Upper lobe of right lung (tissue), 1 donor: ENCODE measurements around the gene ABHD6. TPM values are rescaled to one million over a fixed set of nuclear protein-coding genes. Genes with fewer than 3 reads are reported as not detected.
"Not testable (repeated sequence)": the region's sequence is repeated elsewhere in the genome, so short reads cannot be mapped to it uniquely, and the experiment has no call there.

Experiments used
- ATAC-seq: fragments of 200-7000 bp; cut with Tn5 transposase; one replicate; pipeline ENCODE4 v1.9.1; 2020; ENCODE audit warnings: mild to moderate bottlenecking, moderate library complexity
- DNase-seq: peaks from one replicate; pipeline ENCODE4 v3.0.0-alpha.2; 2020
- H3K27ac ChIP-seq: fragments of 200-600 bp; one replicate; pipeline ENCODE4 v1.8.0; 2022
- H3K27me3 ChIP-seq: fragments of 200-600 bp; one replicate; pipeline ENCODE4 v1.8.0; 2022; ENCODE audit warnings: mild to moderate bottlenecking
- H3K36me3 ChIP-seq: fragments of 200-600 bp; one replicate; pipeline ENCODE4 v1.8.0; 2022
- H3K4me1 ChIP-seq: fragments of 200-600 bp; one replicate; pipeline ENCODE4 v1.8.0; 2022
- H3K4me3 ChIP-seq: fragments of 200-600 bp; one replicate; pipeline ENCODE4 v1.8.0; 2022; ENCODE audit warnings: mild to moderate bottlenecking
- H3K9me3 ChIP-seq: fragments of 200-600 bp; one replicate; pipeline ENCODE4 v1.8.0; 2022
- intact Hi-C: fragments of 100-400 bp; cut with DNase I; formaldehyde crosslinking; loops from one replicate; pipeline ENCODE4 v1.11.0; 2022
- total RNA-seq: library from RNA; stranded (reverse); fragmentation: NEBNext Ultra II Directional; extraction: Animal tissue kit (Norgen Biotek cat#: 25700); gene quantifications from one replicate; pipeline ENCODE4 v1.2.1, GENCODE V29; 2021
- TF ChIP-seq, protein P1 (sequence below): fragments of 200-600 bp; IDR thresholded peaks from one replicate; pipeline ENCODE4 v1.8.0; 2022; ENCODE audit warnings: antibody characterized with exemption
- donor health status: DM: no; HTN: yes; CAD: no; lungs with severe emphysema.

Gene ABHD6
- total RNA-seq, 1 donor from 2014 or later, result 19.1 TPM

DNA sequence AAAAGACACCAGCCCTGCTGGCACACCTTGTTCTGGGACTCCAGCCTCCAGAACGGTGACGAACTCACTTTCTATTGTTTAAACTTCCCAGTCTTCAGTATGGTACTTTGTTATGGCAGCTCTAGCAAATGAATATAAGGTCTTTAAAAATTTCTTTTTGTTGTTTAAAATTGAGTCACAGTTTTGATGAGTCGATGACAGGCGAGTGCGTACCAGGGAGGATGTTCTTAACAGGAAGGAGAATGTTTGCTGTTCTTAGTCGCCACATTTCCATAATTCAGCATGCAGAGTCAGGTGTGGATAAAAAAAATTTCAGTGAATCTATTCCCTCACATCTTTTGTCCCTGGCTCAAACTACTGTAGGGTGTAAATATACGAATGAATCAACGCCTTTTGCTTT is 39.2 kb upstream of the ABHD6 start:
- Histone ChIP-seq H3K9me3 (no peaks in the 10 kb centered on the region), H3K4me3 (no peak overlapping the region), H3K36me3 (no peaks in the 10 kb centered on the region), H3K4me1 (peaks cover 20% of the 10 kb centered on the region), H3K27me3 (no peaks in the 10 kb centered on the region), H3K27ac (peak overlapping the region; percentile 65)
- ATAC-seq (no peak), DNase-seq (no peak)
- TF ChIP-seq, protein P1, sequence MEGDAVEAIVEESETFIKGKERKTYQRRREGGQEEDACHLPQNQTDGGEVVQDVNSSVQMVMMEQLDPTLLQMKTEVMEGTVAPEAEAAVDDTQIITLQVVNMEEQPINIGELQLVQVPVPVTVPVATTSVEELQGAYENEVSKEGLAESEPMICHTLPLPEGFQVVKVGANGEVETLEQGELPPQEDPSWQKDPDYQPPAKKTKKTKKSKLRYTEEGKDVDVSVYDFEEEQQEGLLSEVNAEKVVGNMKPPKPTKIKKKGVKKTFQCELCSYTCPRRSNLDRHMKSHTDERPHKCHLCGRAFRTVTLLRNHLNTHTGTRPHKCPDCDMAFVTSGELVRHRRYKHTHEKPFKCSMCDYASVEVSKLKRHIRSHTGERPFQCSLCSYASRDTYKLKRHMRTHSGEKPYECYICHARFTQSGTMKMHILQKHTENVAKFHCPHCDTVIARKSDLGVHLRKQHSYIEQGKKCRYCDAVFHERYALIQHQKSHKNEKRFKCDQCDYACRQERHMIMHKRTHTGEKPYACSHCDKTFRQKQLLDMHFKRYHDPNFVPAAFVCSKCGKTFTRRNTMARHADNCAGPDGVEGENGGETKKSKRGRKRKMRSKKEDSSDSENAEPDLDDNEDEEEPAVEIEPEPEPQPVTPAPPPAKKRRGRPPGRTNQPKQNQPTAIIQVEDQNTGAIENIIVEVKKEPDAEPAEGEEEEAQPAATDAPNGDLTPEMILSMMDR, result no peak
- intact Hi-C loops, result no loop called here

DNA sequence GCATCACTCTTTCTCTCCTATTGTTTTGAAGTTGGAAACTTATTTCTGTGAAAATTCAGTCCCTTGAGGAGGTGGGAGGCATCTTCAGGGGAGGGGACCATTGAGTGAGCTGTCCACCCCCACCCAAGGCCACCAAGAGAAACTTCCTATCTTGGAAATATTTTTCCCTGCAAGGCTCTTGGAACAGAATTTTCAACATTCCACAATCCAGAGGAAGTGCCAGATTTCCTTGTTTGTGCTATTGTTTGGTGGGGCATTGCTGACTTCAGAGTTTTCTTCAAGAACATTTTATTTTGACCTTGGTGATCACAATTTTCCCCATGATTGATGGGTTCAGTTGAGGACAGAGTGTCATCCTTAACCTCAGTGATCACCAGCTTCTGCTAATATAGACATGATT is 38.8 kb upstream of the ABHD6 start:
- Histone ChIP-seq H3K36me3 (no peaks in the 10 kb centered on the region), H3K9me3 (no peaks in the 10 kb centered on the region), H3K27me3 (no peaks in the 10 kb centered on the region), H3K4me1 (peaks cover 20% of the 10 kb centered on the region), H3K4me3 (no peak overlapping the region), H3K27ac (peak overlapping the region; percentile 65)
- TF ChIP-seq, protein P1, result no peak
- DNase-seq (no peak), ATAC-seq (no peak)
- intact Hi-C loops, result no loop called here

DNA sequence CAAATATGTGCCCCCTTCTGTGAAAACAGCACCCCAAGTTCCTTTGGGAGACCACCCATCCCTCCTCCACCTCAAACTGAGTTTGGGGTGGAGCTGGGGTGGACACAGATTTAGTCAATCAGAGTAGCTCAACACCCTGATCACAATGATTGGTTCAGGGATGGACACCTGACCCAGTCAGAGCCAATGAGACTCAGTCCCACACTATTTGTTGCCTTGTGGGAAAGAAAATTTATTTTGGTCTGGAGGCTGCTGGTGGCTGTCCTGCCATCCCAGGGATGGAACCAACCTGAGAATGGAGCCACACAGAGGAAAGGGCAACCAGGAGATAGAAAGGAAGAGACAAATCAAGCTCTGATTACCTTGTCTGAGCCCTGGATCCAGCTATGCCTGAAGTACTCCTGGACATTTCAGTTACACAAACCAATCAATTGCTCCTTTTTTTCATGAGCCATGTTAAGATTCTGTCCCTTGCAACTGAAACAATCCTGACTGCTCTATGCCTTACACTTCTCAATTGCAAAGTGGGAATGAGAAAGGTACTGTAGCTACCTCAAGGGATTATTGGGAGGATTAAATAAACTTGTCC is 37.4 kb upstream of the ABHD6 start:
- ATAC-seq (no peak), DNase-seq (no peak)
- Histone ChIP-seq H3K4me3 (no peak overlapping the region), H3K9me3 (no peaks in the 10 kb centered on the region), H3K4me1 (peaks cover 20% of the 10 kb centered on the region), H3K27ac (no peak overlapping the region), H3K27me3 (no peaks in the 10 kb centered on the region), H3K36me3 (no peaks in the 10 kb centered on the region)
- intact Hi-C loops, result no loop called here
- TF ChIP-seq, protein P1, result no peak

DNA sequence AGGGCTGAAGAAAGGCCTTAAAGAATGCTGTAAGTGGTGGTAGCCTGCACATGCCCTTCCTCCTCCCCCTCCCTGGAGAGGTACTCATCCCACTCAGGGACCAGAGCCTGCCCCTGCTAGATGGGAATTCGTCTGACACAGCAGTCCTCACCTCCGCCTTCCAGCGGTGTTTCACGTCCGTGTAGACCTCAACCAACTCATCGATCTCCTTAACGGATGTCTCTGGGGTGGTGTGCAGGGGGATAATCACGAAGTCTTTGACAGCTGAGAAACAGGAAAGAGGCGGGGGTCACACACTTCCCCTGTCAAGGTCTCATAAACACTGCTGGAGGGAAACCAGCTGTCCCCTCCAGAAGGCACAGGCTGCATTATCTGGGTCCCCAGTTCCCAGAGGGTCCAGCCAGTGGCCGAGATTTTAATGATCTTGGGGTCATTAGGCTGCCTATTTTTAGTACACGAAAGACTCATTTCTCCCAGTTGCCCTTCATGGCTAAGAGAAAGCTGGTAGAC is 36.7 kb upstream of the ABHD6 start:
- H3K27me3 ChIP-seq, result no peaks in the 10 kb centered on the region
- no peak overlapping the region for H3K4me3 ChIP-seq
- TF ChIP-seq, protein P1, result no peak
- no peak overlapping the region for H3K27ac ChIP-seq
- intact Hi-C loops, result no loop called here
- H3K9me3 ChIP-seq, result no peaks in the 10 kb centered on the region
- DNase-seq (no peak), ATAC-seq (peak; percentile 13)
- no peaks in the 10 kb centered on the region for H3K36me3 ChIP-seq
- H3K4me1 ChIP-seq, result peaks cover 20% of the 10 kb centered on the region

DNA sequence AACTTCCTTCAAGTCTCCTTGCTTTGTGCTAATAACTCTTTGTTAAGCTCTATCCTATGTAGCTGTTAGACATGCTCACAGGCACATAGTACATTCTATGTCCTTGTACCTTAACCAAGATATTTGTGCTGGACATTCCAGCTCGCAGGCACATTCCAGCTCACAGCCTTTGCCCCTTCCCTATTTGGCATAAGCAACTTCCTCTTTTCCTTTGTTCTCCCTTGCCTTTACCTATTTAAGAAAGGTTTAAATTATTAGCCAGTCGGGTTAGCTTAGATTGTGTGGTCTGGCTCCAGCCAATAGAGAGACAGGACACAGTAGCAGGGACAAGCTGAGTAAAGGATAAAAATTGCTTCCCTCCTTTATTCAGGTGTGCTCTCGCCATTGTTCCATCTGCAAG is 36.1 kb upstream of the ABHD6 start:
- DNase-seq, H3K27ac ChIP-seq: not testable (repeated sequence)

DNA sequence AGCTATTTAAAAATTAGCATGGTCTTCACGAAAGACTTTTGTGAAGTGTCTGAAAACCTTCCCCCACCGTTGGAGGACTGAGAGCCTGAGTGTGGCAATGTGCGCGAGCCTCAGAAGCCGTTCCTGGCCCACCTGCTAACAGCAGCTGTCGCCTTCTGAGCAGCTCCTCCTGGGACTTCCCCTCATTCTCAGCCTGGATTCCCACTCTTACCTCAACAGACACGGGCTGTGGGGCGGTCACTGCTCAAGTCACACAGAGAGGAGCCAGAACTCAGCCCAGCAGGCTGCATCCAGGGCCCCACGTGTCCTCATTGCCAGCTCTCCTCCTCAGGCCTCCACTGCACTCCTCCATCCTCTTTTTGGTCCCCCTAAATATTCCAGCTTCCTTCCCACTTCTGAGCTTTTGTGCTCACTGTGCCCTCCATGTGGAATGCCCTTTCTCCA is 34.7 kb upstream of the ABHD6 start:
- ATAC-seq (no peak), DNase-seq (no peak)
- H3K27me3 ChIP-seq, result no peaks in the 10 kb centered on the region
- intact Hi-C loops, result no loop called here
- H3K4me1 ChIP-seq, result peaks cover 13% of the 10 kb centered on the region
- no peaks in the 10 kb centered on the region for H3K9me3 ChIP-seq
- no peak overlapping the region for H3K4me3 ChIP-seq
- TF ChIP-seq, protein P1, result no peak
- no peaks in the 10 kb centered on the region for H3K36me3 ChIP-seq
- no peak overlapping the region for H3K27ac ChIP-seq

More for the DNA sequence above, 36.1 kb upstream of the ABHD6 start:
- H3K9me3 ChIP-seq, H3K27me3 ChIP-seq, H3K4me3 ChIP-seq, H3K36me3 ChIP-seq, intact Hi-C loops, ATAC-seq: not testable (repeated sequence)
- H3K4me1 ChIP-seq, result peaks cover 20% of the 10 kb centered on the region
